Adrenal gland (tissue), 5 donors: ENCODE measurements around the gene PCDH9.

Experiments used
- CTCF ChIP-seq, 6 experiments: fragments of 450-650 bp in 4 of 6; fragments of 200-600 bp in 2 of 6; sonication (generic) in 1 of 6; IDR thresholded peaks; 1 replicate in 5 of 6; 2 replicates in 1 of 6; pipeline versions ENCODE4 v1.5.1 to v1.8.0; 2016 to 2021; ENCODE audit warnings: antibody characterized with exemption in 6 of 6, mild to moderate bottlenecking in 2 of 6, moderate library complexity in 1 of 6
- POLR2A ChIP-seq, 2 donors: fragments of 450-650 bp; IDR thresholded peaks; one replicate each; pipeline ENCODE4 v1.6.1; 2017; ENCODE audit warnings: antibody characterized with exemption in 2 of 2, mild to moderate bottlenecking in 2 of 2, moderate library complexity in 1 of 2
- donor health status: DM: no; HTN: no; CAD: no.

DNA sequence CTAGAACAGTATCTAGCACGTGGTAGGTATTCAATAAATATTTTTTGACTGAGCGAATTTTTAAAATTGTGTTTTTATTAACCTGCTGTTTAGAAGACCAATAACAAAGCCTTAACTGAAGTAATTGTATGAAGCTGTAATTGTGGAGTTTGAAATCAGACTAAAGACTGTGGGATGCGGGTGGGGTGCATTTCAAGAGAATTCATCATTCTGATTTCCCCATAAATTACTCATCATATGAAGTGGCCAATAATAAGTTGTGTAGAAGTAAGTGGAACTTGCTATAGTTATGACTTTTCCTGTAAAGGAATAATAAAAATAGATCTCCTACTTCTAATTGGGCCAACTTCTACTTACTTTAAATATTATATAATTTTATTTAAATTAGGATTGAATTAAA, 449.3 kb downstream of the PCDH9 start:
- TF ChIP-seq CTCF (IDR thresholded peaks at IDR 0.05) (no peak), POLR2A (IDR thresholded peaks at IDR 0.05) (no peak)
